GM21367 (cell line): Measurements from ENCODE around the gene ZNF324.

ENCODE experiments used
- ATAC-seq: cut with Tn5 transposase; IDR thresholded peaks from one replicate; pipeline ENCODE4 v1.9.1; 2021; ENCODE audit not compliant: unreplicated experiment

Gene ZNF324

DNA sequence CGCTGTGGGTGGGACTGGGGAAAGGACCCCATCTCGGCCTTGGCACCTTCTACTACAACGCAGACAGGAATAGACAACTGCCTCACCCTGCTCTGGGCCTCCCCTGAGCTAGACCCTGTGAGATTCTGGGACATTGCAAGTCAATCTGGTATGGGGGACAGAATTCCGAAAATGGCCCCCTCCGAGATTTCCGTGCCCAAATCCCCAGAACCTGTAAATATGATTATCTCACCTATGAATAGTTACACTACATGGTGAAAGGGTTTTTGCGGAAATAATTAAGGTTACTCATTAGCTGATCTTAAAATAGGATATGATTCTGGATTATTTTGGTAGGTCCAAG is 53.3 kb downstream of the ZNF324 start:
- ATAC-seq = no peak

DNA sequence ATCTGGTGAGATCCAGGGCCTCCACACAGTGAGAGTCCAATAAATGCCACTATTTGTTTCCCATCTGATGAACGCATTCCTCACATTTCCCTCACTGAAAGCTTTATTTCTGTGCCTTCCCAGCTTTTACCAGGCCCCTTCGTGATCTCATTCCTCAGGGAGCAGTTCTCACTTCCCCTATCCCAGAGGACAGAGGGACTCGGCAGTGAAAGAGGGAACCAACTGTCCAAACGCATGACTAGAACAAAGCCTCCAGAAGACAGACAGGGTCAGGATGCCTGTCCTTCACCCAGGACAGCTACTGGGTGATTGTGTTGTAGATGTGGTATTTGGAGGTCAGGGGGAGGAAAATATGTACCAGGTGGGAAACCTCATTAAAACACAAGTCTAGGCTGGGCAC is 54.8 kb downstream of the ZNF324 start:
- ATAC-seq = no peak

DNA sequence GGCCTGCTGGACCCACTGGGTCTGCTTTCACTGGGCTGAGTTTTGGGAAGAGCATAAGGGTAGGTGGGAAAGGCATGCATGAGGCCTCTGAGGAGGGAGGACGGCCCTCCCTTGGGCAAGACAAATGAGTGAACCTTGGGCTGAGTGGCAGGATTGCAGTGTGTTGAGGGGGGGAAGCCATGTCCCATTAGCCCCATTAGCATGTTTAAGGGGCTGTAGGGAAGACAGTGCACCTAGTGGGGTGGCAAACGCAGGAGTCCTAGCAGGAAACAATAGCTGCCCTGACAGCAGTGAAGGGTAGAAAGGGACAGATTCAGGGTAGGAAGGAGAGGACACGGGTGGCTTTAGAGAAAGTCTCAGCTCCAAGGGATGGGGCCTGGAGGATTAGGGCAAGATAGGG is 55.8 kb downstream of the ZNF324 start:
- no peak for ATAC-seq
